T-helper 9 cell (primary cell): ENCODE results near the gene UBE2L3.
"Not testable (repeated sequence)": the region's sequence is repeated elsewhere in the genome, so short reads cannot be mapped to it uniquely, and the experiment has no call there.

Experiments
- DNase-seq: peaks from one replicate; pipeline ENCODE4 v3.0.0-alpha.2; 2020
- total RNA-seq, 2 donors: gene quantifications; one replicate each; lab custom pipeline; 2026; lab: John Stamatoyannopoulos, UW

The UBE2L3 gene
- 53.3 to 89.5 reads per million in 2 donors for total RNA-seq

- DNase-seq, result peak; percentile 75
Observed at GRCh38 chr22:21567456-21568346, at the start of gene UBE2L3. Gene UBE2L3 (plus strand): TSS chr22:21567714. CDS start chr22:21567745, 31 bp downstream.

- not testable (repeated sequence) for DNase-seq
Observed at GRCh38 chr22:21526705-21527500, 40.6 kb upstream of the UBE2L3 start.

- DNase-seq, result not testable (repeated sequence)
Observed at GRCh38 chr22:21531525-21531924, 36.0 kb upstream of the UBE2L3 start.

DNA sequence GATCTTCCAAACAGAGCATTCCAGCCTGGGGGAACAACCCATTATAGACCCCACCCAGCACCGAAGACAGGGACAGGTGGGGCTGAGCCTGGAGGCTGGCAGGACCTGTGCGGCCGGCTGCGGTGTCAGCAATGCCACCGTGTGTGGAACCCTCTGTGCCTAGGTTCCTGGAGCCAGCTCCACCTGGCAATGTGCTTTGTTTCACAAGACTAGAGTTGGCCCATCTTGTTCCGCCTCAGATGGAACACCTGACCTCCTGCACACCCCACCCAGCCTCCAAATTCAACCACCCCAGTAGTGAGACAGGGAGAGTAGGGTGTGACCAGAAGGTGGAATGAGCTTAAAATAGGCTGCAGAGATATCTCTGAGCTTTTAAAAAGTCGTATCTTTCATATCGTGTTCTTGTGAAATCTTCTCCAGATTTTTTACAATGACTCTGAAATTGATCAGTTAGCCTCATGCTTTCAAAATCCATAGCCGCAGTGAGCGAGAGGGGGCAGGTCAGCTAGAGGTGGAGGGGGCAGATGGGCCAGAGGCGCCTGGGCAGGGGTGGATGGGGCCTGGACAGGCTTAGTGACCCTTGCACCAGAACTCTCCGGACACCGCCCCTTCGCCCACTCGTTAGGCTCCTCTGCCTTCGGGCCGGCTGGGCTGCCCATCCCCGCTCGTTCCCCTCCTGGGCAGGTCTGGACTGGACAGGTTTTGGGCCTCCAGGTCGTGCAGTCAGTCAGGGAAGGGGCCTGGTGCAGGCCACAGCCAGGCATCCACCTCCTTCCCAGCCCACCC lies 34.5 kb upstream of the UBE2L3 start:
- DNase-seq, result not testable (repeated sequence)

DNA sequence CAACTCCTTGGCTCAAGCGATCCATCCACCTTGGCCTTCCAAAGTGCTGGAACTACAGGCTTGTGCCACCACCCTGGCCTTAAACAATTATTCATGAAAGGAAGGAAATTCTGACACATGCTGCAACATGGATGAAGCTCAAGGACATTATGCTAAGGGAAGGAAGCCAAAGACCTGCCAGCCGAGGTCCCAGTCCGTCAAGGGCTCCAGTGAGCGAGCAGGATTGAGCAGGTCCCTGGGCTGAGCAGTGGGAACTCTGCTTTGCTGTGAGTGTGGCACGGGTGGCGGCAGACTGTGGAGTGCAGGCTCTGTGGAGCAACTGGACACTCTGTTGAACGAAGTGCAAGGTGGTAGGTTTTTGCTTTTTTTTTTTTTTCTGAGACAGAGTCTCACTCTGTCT lies 27.7 kb upstream of the UBE2L3 start:
- DNase-seq, result not testable (repeated sequence)

GRCh38 chr22:21544432-21545322 lies 22.8 kb upstream of the UBE2L3 start:
- DNase-seq, result not testable (repeated sequence)

GRCh38 chr22:21549558-21549957 lies 18.0 kb upstream of the UBE2L3 start:
- not testable (repeated sequence) for DNase-seq

DNA sequence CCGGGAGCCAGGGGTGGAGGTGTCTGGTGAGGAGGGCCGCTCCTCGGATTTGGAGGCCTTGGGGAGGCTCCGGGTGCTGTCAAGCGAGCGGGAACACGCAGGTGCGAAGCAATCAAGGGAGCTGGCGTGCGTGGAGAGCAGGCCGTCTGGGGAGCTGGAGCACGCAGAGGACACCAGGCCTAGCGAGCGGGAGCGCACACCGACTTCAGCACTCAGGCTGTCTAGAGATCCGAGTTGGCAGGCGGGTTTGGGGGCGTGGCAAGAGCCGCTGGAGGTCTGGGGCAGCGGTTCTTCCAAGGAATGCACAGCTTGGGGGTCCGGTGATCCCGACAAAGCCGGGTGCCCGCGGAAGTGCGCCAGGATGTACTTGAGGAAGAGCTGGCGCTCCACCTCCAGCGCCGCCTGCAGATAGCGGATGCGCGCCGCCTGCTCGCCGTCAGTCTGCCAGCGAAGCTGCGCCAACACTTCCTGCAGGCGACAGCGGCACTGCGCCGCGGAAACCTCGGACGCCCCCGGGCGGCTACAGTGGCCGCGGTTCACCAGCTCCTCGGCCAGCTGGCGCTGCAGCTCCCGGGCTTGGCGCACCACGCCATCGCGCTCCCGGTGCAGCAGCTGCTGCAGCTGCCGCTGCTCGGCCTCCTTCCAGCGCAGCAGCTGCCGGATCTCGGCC lies 17.4 kb upstream of the UBE2L3 start:
- DNase-seq, result not testable (repeated sequence)

- DNase-seq, result not testable (repeated sequence)
Observed at GRCh38 chr22:21550678-21551047, 16.9 kb upstream of the UBE2L3 start.

- DNase-seq, result not testable (repeated sequence)
Observed at GRCh38 chr22:21551361-21551760, 16.2 kb upstream of the UBE2L3 start, which contains the start of gene RIMBP3C. Gene RIMBP3C (minus strand): TSS chr22:21551461. CDS start chr22:21550976, 485 bp downstream.

DNA sequence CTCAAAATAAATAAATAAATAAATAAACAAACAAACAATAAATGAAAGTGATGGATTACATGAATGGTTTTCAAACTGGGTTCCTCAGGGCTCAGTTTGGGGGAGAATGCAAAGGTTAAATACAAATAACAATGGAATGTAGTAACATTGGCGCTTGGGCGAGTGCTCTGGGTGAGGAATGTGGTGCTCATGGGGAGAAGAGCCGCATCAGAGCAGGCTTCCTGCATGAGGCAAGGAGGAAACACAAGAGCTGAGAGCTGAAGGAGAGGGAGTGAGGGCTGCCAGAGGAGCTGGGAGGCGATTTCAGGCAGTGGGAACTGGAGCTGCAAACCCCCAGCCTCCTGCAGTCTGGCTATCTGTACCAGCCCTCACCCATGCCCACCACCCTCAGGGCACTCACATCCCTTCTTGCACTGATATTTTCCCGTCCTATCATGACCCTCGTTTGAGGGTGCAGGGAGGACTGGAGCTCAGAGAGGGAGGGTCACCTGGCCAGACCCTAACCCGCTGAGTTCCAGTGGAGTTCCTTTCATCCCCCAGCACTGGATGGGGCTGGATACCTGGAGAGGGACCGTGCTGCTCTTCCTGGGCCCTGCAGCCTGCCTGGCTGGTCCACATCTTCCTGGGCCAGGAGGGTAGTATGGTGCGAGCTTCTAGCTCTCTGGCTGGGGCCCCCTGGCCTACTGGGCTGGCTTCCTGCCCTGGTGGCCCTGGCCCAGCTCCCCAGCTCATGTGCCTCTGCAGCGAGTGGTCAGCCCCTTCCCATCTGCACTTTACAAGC lies 8.0 kb upstream of the UBE2L3 start:
- not testable (repeated sequence) for DNase-seq

DNA sequence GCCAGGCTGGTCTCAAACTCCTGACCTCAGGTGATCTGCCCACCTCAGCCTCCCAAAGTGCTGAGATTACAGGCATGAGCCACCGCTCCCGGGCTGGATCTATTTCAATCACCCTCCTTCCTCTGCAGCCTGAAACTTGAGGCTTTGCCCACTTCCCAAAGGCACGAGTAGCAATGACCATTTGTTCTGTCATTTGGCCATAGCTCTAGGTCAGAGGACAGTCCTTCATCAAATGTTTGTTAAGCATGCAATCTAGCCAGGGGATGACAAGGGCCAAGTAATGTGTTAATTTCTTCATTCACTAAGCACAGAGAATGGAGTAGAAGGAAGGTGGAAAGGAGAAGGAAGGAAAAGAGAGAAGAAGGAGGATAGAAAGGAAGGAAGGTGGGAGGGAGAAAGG lies 6.9 kb upstream of the UBE2L3 start:
- DNase-seq, result not testable (repeated sequence)

DNA sequence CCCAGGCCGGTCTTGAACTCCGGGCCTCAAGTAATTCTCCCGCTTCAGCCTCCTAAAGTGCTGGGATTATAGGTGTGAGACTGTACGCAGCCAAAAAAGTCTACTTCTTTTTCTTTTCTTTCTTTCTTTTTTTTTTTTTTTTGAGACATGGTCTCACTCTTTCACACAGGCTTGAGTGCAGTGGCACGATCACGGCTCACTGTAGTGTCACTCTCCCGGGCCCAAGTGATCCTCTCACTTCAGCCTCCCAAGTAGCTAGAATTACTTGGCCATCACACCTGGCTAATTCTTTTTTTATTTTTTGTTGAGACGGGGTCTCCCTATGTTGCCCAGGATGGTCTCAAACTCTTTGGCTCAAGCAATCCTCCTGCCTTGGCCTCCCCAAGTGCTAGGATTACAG lies 3.6 kb upstream of the UBE2L3 start:
- no peak for DNase-seq

DNA sequence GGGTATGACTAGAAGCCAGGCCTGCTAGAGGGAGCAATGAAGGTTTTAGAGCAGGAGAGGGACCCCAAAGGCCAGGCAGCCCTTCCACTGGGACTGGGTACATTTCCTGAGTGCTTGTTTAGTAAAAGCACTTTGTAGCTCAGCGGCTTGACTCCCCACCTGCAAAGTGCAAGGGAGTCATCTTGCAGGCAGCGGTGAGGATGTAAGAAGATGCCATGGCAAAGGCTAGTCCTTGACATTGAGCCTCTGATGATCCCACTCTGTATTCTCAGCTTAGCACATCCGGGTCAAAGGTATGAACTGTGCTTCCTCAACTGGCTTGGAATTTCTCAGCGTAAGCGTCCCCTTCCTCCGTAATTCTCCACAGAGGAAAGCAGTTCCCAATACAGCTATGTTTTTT lies 3.1 kb upstream of the UBE2L3 start:
- DNase-seq, result no peak

- DNase-seq, result peak; percentile 5
Observed at GRCh38 chr22:21568347-21569075, 997 bp downstream of the UBE2L3 start.

GRCh38 chr22:21569076-21569427 lies 1.5 kb downstream of the UBE2L3 start:
- DNase-seq, result not testable (repeated sequence)

- no peak for DNase-seq
Observed at GRCh38 chr22:21569459-21570170, 2.1 kb downstream of the UBE2L3 start.

DNA sequence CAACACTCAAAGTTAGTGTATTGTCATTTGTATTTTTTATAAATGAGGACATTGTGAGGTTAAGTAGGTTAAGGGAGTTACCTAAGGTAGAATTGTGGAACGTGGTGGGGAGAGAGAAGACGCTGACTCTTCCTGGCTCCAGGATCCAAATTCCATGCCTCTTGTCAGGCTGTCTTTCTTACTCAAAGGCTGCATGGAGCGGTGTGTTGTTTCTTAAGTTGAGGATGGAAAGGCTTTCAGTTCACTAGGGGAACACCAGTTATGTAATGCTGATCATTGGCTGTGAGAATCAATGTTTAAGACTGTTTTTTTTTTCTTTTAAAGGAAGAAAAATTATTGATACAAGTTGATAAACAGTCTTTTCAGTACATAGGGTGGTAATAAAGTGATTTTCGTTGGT lies 2.9 kb downstream of the UBE2L3 start:
- no peak for DNase-seq

- DNase-seq, result no peak
Observed at GRCh38 chr22:21571679-21572078, 4.2 kb downstream of the UBE2L3 start.
